ENCODE measurements around the gene SIDT2. TPM values are rescaled to one million over a fixed set of nuclear protein-coding genes. Genes with fewer than 3 reads are reported as not detected.

SIDT2 gene
- total RNA-seq, 3 donors from 2014 or later, result 69.8 to 76.3 (median 71.4) TPM

GRCh38 chr11:117169736-117170135, 8.8 kb upstream of the SIDT2 start:
- H3K36me3 ChIP-seq (ENCODE audit: low read depth), result no peaks in the 10 kb centered on the region
- TF ChIP-seq CTCF (IDR thresholded peaks at IDR 0.05), result no peak

GRCh38 chr11:117170210-117170609, 8.3 kb upstream of the SIDT2 start:
- H3K9me3 ChIP-seq, result no peaks in the 10 kb centered on the region
- TF ChIP-seq CTCF (IDR thresholded peaks at IDR 0.05), result no peak
- no peak overlapping the region for H3K4me3 ChIP-seq
- intact Hi-C loops (cut with DNase I, micrococcal nuclease), result no loop called here
- DNase-seq (no peak), ATAC-seq (no peak)
- no peaks in the 10 kb centered on the region for H3K36me3 ChIP-seq (ENCODE audit: low read depth)
- no peaks in the 10 kb centered on the region for H3K4me1 ChIP-seq (ENCODE audit: low read depth)

More at GRCh38 chr11:117169736-117170135, 8.8 kb upstream of the SIDT2 start:
- intact Hi-C loops (cut with DNase I, micrococcal nuclease), result no loop called here
- H3K4me1 ChIP-seq (ENCODE audit: low read depth), result no peaks in the 10 kb centered on the region
- DNase-seq, result no peak
- no peaks in the 10 kb centered on the region for H3K9me3 ChIP-seq
- no peak for ATAC-seq
- no peak overlapping the region for H3K4me3 ChIP-seq

GRCh38 chr11:117171007-117171403, 7.5 kb upstream of the SIDT2 start:
- Histone ChIP-seq H3K4me1 (ENCODE audit: low read depth) (no peaks in the 10 kb centered on the region), H3K4me3 (no peak overlapping the region), H3K9me3 (no peaks in the 10 kb centered on the region), H3K36me3 (ENCODE audit: low read depth) (no peaks in the 10 kb centered on the region)
- no peak for ATAC-seq
- no peak for TF ChIP-seq CTCF (IDR thresholded peaks at IDR 0.05)
- intact Hi-C loops (cut with DNase I, micrococcal nuclease), result no loop called here
- DNase-seq, result no peak

GRCh38 chr11:117171404-117172061, 7.0 kb upstream of the SIDT2 start:
- intact Hi-C loops (cut with DNase I, micrococcal nuclease), result no loop called here
- ATAC-seq, result no peak
- no peak for TF ChIP-seq CTCF (IDR thresholded peaks at IDR 0.05)
- H3K4me1 ChIP-seq (ENCODE audit: low read depth), result no peaks in the 10 kb centered on the region
- no peaks in the 10 kb centered on the region for H3K9me3 ChIP-seq
- H3K36me3 ChIP-seq (ENCODE audit: low read depth), result no peaks in the 10 kb centered on the region
- H3K4me3 ChIP-seq, result no peak overlapping the region
- DNase-seq, result no peak

- ATAC-seq, result no peak
- Histone ChIP-seq H3K36me3 (ENCODE audit: low read depth) (no peaks in the 10 kb centered on the region), H3K9me3 (no peaks in the 10 kb centered on the region), H3K4me3 (no peak overlapping the region), H3K4me1 (ENCODE audit: low read depth) (peaks cover 7% of the 10 kb centered on the region)
- intact Hi-C loops (cut with DNase I, micrococcal nuclease), result no loop called here
- no peak for TF ChIP-seq CTCF (IDR thresholded peaks at IDR 0.05)
- no peak for DNase-seq
These were observed 5.7 kb upstream of the SIDT2 start for GRCh38 chr11:117172724-117173421.
